ENCODE data around the gene USP40. TPM values are rescaled to one million over a fixed set of nuclear protein-coding genes. Genes with fewer than 3 reads are reported as not detected.
A peak's percentile ranks its signal among the peaks of the same experiment; 100 is the strongest.

USP40 gene
- total and polyA plus RNA-seq, 2 experiments from 2014 or later, result 5.7 to 11.7 TPM

DNA sequence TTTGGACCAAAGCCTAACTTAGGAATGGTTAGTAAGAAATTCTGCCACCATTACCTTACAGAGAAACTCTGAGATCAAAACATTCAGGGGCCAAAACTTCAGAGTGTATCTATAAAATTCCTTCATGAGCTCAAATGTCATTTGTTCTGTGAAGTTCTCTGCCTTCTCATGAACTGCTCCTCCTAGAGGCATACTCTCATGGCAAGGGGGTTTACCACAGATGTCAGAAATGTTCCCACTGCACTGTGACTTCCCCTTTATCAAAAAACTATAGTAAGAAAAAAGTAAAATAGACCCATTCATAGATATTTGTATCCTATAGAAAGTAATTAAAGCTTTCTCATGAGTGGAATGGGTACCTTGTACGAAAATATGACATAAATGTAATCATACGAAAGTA is 68.5 kb downstream of the USP40 start (continued):
- TF ChIP-seq, protein P1, sequence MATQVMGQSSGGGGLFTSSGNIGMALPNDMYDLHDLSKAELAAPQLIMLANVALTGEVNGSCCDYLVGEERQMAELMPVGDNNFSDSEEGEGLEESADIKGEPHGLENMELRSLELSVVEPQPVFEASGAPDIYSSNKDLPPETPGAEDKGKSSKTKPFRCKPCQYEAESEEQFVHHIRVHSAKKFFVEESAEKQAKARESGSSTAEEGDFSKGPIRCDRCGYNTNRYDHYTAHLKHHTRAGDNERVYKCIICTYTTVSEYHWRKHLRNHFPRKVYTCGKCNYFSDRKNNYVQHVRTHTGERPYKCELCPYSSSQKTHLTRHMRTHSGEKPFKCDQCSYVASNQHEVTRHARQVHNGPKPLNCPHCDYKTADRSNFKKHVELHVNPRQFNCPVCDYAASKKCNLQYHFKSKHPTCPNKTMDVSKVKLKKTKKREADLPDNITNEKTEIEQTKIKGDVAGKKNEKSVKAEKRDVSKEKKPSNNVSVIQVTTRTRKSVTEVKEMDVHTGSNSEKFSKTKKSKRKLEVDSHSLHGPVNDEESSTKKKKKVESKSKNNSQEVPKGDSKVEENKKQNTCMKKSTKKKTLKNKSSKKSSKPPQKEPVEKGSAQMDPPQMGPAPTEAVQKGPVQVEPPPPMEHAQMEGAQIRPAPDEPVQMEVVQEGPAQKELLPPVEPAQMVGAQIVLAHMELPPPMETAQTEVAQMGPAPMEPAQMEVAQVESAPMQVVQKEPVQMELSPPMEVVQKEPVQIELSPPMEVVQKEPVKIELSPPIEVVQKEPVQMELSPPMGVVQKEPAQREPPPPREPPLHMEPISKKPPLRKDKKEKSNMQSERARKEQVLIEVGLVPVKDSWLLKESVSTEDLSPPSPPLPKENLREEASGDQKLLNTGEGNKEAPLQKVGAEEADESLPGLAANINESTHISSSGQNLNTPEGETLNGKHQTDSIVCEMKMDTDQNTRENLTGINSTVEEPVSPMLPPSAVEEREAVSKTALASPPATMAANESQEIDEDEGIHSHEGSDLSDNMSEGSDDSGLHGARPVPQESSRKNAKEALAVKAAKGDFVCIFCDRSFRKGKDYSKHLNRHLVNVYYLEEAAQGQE (IDR thresholded peaks at IDR 0.05; ENCODE audit: unreplicated experiment), result no peak
- TF ChIP-seq NANOG (IDR thresholded peaks at IDR 0.05; ENCODE audit: borderline replicate concordance), result no peak

DNA sequence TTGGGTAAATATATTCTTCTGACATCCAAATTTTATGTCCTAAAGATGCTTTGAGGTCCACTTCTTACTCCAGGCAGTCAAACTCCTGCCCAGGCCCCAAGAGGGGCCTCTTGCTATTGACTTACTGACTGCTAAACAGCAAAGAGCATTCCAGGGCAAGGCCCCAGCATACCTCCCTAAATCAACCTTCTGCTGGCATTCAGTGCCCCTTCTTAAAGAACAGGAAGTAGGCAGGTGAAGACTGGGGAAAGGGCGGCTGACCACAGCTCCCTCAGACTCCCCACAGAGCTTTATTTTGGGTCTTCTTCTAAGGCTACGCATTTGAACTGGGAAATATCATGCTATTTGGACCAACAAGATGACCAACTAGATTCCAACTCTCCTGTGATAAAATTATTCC is 68.9 kb downstream of the USP40 start:
- peaks cover 7% of the 10 kb centered on the region; the same call in 2 of the 3 replicates for H3K4me1 Mint-ChIP-seq
- Histone ChIP-seq H3K4me1 (ENCODE audit: insufficient read depth) (no peaks in the 10 kb centered on the region), H3K27ac (ENCODE audit: low read depth) (no peak overlapping the region), H3K27me3 (ENCODE audit: insufficient read depth) (no peaks in the 10 kb centered on the region), H3K4me2 (no peak overlapping the region), H4K20me1 (replicated peaks; ENCODE audit: insufficient read depth) (no peaks in the 10 kb centered on the region), H3K9me2 (ENCODE audit: insufficient read depth) (no peaks in the 10 kb centered on the region), H3K79me2 (replicated peaks; ENCODE audit: insufficient read depth) (no peaks in the 10 kb centered on the region), H3K36me3 (ENCODE audit: insufficient read depth) (no peaks in the 10 kb centered on the region), H3K4me3 (no peak overlapping the region), H2AFZ (no peak overlapping the region), H3F3A (replicated peaks; ENCODE audit: low read depth) (no peaks in the 10 kb centered on the region)
- DNase-seq (ENCODE audit: low spot score) (no peak), ATAC-seq (peak; percentile 44; the same call in 1 of the 3 replicates)
- H3K36me3 Mint-ChIP-seq (ENCODE audit: low read depth), result peaks cover 2% of the 10 kb centered on the region; the same call in 2 of the 3 replicates
- peaks cover 1% of the 10 kb centered on the region; the same call in 1 of the 3 replicates for H3K9me3 Mint-ChIP-seq
- no peak for TF ChIP-seq EZH2phosphoT487 (IDR thresholded peaks at IDR 0.05; ENCODE audit: unreplicated experiment)
- TF ChIP-seq, protein P2, sequence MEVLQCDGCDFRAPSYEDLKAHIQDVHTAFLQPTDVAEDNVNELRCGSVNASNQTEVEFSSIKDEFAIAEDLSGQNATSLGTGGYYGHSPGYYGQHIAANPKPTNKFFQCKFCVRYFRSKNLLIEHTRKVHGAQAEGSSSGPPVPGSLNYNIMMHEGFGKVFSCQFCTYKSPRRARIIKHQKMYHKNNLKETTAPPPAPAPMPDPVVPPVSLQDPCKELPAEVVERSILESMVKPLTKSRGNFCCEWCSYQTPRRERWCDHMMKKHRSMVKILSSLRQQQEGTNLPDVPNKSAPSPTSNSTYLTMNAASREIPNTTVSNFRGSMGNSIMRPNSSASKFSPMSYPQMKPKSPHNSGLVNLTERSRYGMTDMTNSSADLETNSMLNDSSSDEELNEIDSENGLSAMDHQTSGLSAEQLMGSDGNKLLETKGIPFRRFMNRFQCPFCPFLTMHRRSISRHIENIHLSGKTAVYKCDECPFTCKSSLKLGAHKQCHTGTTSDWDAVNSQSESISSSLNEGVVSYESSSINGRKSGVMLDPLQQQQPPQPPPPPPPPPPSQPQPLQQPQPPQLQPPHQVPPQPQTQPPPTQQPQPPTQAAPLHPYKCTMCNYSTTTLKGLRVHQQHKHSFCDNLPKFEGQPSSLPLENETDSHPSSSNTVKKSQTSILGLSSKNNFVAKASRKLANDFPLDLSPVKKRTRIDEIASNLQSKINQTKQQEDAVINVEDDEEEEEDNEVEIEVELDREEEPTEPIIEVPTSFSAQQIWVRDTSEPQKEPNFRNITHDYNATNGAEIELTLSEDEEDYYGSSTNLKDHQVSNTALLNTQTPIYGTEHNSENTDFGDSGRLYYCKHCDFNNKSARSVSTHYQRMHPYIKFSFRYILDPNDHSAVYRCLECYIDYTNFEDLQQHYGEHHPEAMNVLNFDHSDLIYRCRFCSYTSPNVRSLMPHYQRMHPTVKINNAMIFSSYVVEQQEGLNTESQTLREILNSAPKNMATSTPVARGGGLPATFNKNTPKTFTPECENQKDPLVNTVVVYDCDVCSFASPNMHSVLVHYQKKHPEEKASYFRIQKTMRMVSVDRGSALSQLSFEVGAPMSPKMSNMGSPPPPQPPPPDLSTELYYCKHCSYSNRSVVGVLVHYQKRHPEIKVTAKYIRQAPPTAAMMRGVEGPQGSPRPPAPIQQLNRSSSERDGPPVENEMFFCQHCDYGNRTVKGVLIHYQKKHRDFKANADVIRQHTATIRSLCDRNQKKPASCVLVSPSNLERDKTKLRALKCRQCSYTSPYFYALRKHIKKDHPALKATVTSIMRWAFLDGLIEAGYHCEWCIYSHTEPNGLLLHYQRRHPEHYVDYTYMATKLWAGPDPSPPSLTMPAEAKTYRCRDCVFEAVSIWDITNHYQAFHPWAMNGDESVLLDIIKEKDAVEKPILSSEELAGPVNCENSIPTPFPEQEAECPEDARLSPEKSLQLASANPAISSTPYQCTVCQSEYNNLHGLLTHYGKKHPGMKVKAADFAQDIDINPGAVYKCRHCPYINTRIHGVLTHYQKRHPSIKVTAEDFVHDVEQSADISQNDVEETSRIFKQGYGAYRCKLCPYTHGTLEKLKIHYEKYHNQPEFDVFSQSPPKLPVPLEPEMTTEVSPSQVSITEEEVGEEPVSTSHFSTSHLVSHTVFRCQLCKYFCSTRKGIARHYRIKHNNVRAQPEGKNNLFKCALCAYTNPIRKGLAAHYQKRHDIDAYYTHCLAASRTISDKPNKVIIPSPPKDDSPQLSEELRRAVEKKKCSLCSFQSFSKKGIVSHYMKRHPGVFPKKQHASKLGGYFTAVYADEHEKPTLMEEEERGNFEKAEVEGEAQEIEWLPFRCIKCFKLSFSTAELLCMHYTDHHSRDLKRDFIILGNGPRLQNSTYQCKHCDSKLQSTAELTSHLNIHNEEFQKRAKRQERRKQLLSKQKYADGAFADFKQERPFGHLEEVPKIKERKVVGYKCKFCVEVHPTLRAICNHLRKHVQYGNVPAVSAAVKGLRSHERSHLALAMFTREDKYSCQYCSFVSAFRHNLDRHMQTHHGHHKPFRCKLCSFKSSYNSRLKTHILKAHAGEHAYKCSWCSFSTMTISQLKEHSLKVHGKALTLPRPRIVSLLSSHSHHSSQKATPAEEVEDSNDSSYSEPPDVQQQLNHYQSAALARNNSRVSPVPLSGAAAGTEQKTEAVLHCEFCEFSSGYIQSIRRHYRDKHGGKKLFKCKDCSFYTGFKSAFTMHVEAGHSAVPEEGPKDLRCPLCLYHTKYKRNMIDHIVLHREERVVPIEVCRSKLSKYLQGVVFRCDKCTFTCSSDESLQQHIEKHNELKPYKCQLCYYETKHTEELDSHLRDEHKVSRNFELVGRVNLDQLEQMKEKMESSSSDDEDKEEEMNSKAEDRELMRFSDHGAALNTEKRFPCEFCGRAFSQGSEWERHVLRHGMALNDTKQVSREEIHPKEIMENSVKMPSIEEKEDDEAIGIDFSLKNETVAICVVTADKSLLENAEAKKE (CRISPR knock-in tag; IDR thresholded peaks at IDR 0.05), result no peak
- TF ChIP-seq EZH2 (IDR thresholded peaks at IDR 0.05; ENCODE audit: low read depth, unreplicated experiment), result no peak
- TF ChIP-seq, protein P1 (IDR thresholded peaks at IDR 0.05; ENCODE audit: unreplicated experiment), result no peak
- H3K27me3 Mint-ChIP-seq (ENCODE audit: insufficient read depth, low read depth, poor library complexity), result no peaks in the 10 kb centered on the region
- no peak overlapping the region for H3K27ac Mint-ChIP-seq
- H3K4me3 Mint-ChIP-seq, result no peak overlapping the region

Data from GM23338 (cell line).